DMS53 treated with DMSO at 0.1 percent for 48 hours (cell line): ENCODE results near the gene OR2S2.
"Not testable (repeated sequence)": the region's sequence is repeated elsewhere in the genome, so short reads cannot be mapped to it uniquely, and the experiment has no call there.

ENCODE experiments used
- DNase-seq: peaks from one replicate; lab custom pipeline; 2025; ENCODE audit not compliant: unreplicated experiment; lab: John Stamatoyannopoulos, UW

The OR2S2 gene

DNA sequence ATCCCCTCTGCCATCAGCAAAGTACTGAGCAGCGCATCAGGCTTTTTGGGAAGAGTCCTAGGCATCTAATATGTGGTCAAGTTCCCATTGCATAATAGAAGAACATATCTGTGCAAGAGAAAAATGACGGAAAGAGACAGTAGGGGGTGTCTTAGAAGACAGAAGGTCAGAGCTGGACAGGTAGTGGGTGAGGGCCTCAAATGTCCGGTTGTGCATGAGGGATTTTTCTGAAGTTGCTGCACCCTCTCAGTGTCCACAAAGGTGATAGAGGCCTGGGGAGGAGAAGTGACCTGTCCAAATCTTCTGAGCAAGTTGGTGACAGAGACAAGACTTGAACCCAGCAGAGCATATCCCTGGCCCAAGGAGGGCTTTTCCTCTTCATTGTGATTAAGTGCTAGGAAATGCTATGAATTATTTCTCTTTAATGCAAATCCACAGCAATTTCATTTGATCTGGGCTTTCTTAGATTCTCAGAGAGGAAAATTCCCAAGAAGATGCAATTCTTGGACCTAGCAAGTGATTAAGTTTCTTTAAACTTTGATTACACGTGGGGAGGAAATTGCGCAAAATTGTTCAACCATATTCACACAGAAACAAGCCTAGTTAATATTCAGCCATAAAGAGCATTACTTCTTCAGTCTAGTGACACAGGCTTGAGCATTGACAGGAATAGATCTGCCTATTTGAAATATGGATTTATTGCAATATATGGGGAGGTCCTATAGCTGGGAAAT is at the start of gene OR2S2:
Gene OR2S2 (minus strand): TSS at position 51 of the 734 bp plus-strand sequence. CDS start 56 bp downstream, outside the sequence.
- DNase-seq: no peak

- no peak for DNase-seq
These were observed 49.4 kb upstream of the OR2S2 start for GRCh38 chr9:36007316-36007708.

GRCh38 chr9:36006549-36007315 is 48.8 kb upstream of the OR2S2 start:
- no peak for DNase-seq

GRCh38 chr9:36005891-36006290 is 47.9 kb upstream of the OR2S2 start:
- no peak for DNase-seq

GRCh38 chr9:35998333-35998732 is 40.4 kb upstream of the OR2S2 start:
- DNase-seq: no peak

DNA sequence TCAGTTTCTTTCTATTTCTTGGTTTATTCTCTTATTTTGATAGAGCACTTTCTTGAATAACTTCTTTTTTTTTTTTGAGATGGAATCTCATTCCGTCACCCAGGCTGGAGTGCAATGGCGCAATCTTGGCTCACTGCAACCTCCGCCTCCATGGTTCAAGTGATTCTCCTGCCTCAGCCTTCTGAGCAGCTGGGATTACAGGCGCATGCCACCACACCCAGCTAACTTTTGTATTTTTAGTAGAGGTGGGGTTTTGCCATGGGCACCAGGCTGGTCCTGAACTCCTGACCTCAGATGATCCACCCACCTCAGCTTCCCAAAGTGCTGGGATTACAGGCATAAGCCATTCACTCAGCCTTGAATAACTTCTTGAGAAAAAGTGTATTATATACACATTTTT is 39.1 kb upstream of the OR2S2 start:
- DNase-seq: not testable (repeated sequence)

DNA sequence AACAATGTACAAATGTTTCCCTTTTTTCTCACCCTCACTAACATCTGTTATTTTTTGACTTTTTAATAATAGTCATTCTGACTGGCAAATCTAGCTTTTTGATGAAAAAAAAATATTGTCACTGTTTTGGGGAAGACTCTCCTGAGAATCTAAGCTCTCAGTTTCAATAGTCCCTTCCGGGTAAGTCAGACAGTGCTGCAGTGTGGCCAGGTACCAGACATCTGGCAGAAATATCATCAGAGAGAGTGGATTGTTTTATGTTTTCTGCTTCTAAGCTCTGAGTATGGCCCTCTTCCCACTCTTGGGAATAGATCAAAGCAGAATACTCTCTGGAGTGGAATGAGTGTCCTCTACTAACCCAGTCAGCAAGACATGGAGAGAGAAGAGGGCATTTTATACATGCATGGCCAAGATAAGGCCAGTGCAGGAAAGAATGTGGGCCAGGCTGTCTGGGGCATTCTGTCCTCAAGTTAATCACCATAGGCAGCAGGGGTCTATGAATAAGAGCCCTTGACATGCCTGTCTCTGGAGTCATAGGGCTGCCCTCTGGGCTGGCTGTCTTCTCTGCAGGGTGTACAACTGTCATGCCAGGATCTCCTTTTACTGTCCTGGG is 38.5 kb upstream of the OR2S2 start:
- DNase-seq: no peak

- no peak for DNase-seq
These were observed 37.0 kb upstream of the OR2S2 start for GRCh38 chr9:35994959-35995358.

DNA sequence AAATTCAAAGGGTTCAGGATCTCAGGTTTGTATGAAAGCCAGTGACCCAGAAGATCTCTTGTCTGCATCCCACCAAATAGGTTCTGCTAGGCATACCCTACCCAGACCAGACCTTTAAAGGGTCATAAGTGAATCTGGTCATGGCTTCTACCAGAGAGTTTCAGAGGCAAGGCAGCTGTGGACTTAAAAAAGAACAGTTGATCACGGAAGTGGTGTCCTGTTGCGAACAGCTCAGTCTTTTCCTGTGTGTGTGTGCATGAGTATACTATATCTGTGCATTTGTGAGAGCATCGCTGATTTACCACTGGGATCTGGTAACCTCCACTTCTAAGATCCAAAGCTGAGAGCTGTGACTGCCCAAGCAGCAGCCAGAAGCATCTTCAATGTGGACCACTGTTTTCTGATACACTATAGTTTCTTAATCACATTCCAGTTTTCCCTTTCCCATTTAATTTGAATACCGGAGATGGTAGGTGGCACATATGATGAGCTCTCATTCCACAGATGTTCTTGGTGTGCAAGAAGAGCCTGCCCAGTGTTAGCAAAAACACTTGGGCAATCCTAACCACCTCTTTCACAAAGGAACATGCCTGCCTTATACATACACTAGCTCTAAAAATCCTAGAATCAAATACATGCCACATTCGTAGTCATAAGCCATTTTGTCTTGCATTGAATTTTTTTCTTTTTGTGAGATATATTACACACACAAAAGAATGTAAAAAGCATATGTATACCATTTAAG is 36.2 kb upstream of the OR2S2 start:
- DNase-seq: no peak

DNA sequence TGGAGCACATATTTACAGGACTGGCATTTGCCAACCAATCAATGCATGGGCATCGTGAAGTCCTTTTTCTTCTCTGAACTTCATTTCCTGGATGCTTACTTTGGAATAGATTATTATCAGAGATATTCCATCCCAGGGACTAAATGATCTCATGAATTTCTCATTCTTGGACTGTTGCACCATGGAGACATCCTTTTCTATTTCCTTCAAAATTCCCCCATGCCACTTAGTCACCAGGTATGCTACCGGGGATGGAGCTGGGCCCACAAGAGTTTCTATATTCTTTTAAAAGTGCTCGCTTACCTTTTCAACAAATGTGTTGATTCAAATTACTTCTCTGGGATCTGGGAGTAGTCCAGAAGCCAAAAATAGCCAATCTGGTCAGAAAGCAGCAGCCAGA is 35.2 kb upstream of the OR2S2 start:
- not testable (repeated sequence) for DNase-seq

DNA sequence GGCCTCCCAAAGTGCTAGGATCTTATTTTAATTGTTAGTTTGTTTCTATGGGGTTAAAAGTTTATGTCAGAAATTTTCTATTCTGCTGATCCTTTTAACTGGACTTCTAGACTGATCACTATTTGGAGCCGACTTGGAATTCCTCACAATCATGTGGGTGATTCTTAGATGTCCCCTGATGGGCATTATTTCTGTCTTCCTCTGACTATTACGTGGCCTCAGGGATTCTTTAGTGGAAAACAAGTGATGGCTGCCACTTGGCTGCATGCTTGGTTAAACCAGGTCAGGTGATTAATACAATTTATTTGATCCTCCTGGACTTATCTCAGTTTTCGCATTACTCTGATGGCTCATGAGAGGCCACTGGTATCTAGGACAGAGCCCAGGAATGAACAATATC is 32.2 kb upstream of the OR2S2 start:
- DNase-seq: no peak

- no peak for DNase-seq
These were observed 26.1 kb upstream of the OR2S2 start for GRCh38 chr9:35984021-35984420.

DNA sequence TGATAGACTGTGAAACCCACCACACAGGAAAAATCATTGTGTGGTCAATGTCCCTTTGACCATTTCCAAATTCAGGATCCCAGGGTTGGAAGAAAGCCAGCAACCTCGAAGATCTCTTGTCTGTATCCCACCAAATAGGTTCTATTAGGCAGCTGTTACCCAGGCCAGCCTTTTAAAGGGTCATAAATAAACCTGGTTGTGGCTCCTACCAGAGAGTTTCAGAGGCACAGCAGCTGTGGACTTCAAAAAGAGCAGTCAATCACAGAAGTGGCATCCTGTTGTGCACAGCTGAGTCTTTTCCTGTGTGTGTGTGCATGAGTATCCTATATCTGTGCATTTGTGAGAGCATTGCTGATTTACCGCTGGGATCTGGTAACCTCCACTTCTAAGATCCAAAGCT is 23.7 kb upstream of the OR2S2 start:
- DNase-seq: no peak

- DNase-seq: no peak
These were observed 22.5 kb upstream of the OR2S2 start for GRCh38 chr9:35980289-35981011.

GRCh38 chr9:35978792-35979191 is 20.8 kb upstream of the OR2S2 start:
- no peak for DNase-seq

DNA sequence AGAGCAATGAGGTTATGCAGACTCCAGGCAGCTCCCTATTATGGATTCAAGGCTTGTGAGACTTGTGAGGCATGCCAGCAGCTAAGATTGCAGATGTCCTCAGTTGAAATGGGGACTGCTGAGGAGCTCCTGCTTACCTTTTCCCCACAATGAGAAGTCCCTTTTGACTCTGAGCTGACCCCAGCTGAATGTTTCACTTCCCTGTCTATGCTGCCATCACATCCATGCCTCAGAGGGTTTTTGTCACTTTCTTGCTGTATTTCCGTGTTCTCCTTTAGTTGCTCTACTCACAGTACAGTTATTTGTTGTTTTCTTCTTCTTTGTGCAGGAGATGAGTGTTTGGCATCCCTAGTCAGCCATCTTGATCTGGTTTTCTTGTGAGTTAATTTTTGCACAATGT is 18.8 kb upstream of the OR2S2 start:
- DNase-seq: no peak

GRCh38 chr9:35974800-35975199 is 16.8 kb upstream of the OR2S2 start:
- DNase-seq: no peak

DNA sequence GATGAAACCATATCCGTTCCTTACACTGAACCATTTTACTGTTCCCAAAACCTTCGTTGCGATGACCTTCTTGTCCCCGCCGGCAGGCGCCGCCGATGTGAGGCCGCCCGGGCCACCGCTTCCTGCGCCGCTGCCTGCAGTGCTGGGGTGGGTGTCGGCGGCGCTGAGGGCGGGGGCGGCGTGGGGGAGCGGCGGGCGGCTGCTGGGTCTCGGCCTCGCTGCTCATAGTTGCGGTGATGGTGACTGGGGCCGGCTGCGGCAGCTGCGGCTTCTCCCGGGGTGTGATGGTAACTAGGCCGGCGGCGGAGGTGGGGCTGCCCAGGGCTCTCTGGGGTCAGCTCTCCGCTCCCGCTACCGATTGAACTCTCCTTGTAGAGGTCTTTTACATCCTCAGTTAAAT is 14.1 kb upstream of the OR2S2 start:
- DNase-seq: no peak

- no peak for DNase-seq
These were observed 9.1 kb upstream of the OR2S2 start for GRCh38 chr9:35967042-35967441.

DNA sequence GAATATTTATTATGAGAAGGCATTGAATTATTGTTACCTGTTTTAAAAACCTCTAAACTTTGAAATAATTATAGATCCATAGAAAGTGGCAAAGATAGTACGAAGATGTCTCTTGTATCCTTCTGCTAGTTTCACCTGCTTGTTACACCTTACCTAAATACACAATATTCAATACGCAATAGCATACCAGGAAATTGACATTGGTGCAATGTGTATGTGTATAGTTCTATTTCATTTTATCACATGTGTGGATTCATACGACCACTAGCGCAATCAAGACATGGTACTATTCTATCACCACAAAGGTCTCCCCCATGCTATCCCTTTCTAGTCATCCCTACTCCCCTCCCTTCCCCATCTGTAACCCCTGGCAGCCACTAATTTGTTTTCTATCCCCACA is 8.5 kb upstream of the OR2S2 start:
- no peak for DNase-seq

- no peak for DNase-seq
These were observed 7.1 kb upstream of the OR2S2 start for GRCh38 chr9:35965011-35965410.
